HL-60/S4 treated with phorbol 12-myristate 13-acetate at 8.2 ng/mL for 4 days and 3 days (cell line): Measurements from ENCODE around the gene DCLRE1C.
"Not testable (repeated sequence)": the region's sequence is repeated elsewhere in the genome, so short reads cannot be mapped to it uniquely, and the experiment has no call there.

Experiments
- in situ Hi-C: fragments of 300-500 bp; cut with MboI; formaldehyde crosslinking; loops from 2 replicates; pipeline ENCODE4 v1.15.0; 2022; ENCODE audit warnings: low sequenced_read_pairs

DCLRE1C gene

GRCh38 chr10:14954001-14954770 is at the start of gene DCLRE1C:
TSS of gene DCLRE1C (minus strand) at chr10:14954096. CDS start at chr10:14954010, 86 bp downstream.
- in situ Hi-C loops: no loop called here

GRCh38 chr10:14995964-14996565 is 42.2 kb upstream of the DCLRE1C start:
- in situ Hi-C loops: no loop called here

GRCh38 chr10:14993500-14994455 is 39.9 kb upstream of the DCLRE1C start:
- in situ Hi-C loops: not testable (repeated sequence)

- in situ Hi-C loops: not testable (repeated sequence)
Measured at GRCh38 chr10:14992336-14992735, 38.4 kb upstream of the DCLRE1C start.

GRCh38 chr10:14991035-14991749 is 37.3 kb upstream of the DCLRE1C start:
- in situ Hi-C loops: not testable (repeated sequence)

GRCh38 chr10:14989552-14989951 is 35.7 kb upstream of the DCLRE1C start:
- in situ Hi-C loops: not testable (repeated sequence)

GRCh38 chr10:14982744-14983143 is 28.8 kb upstream of the DCLRE1C start:
- in situ Hi-C loops: no loop called here

- in situ Hi-C loops: no loop called here
Measured at GRCh38 chr10:14975672-14976273, 21.9 kb upstream of the DCLRE1C start.

GRCh38 chr10:14974153-14974998 is 20.5 kb upstream of the DCLRE1C start:
- in situ Hi-C loops: not testable (repeated sequence)

GRCh38 chr10:14971867-14972448 is 18.1 kb upstream of the DCLRE1C start:
- in situ Hi-C loops: no loop called here

GRCh38 chr10:14967897-14968296 is 14.0 kb upstream of the DCLRE1C start:
- in situ Hi-C loops: no loop called here

GRCh38 chr10:14959221-14960057 is 5.5 kb upstream of the DCLRE1C start, which contains the start of gene MEIG1:
TSS of gene MEIG1 (plus strand) at chr10:14959388. CDS start at chr10:14966469, 7,081 bp downstream.
- in situ Hi-C loops: no loop called here

- in situ Hi-C loops: no loop called here
Measured at GRCh38 chr10:14958872-14959220, 5.0 kb upstream of the DCLRE1C start.

- in situ Hi-C loops: no loop called here
Measured at GRCh38 chr10:14954934-14955333, 1.0 kb upstream of the DCLRE1C start.

GRCh38 chr10:14953424-14954000 is 384 bp downstream of the DCLRE1C start:
- in situ Hi-C loops: no loop called here

GRCh38 chr10:14952851-14953423 is 959 bp downstream of the DCLRE1C start:
- in situ Hi-C loops: no loop called here

GRCh38 chr10:14949291-14949690 is 4.6 kb downstream of the DCLRE1C start:
- in situ Hi-C loops: no loop called here
